ENCODE data around the gene HGS. TPM values are rescaled to one million over a fixed set of nuclear protein-coding genes. Genes with fewer than 3 reads are reported as not detected.

Gene HGS
- polyA plus RNA-seq, 1 donor: 96.5 TPM

DNA sequence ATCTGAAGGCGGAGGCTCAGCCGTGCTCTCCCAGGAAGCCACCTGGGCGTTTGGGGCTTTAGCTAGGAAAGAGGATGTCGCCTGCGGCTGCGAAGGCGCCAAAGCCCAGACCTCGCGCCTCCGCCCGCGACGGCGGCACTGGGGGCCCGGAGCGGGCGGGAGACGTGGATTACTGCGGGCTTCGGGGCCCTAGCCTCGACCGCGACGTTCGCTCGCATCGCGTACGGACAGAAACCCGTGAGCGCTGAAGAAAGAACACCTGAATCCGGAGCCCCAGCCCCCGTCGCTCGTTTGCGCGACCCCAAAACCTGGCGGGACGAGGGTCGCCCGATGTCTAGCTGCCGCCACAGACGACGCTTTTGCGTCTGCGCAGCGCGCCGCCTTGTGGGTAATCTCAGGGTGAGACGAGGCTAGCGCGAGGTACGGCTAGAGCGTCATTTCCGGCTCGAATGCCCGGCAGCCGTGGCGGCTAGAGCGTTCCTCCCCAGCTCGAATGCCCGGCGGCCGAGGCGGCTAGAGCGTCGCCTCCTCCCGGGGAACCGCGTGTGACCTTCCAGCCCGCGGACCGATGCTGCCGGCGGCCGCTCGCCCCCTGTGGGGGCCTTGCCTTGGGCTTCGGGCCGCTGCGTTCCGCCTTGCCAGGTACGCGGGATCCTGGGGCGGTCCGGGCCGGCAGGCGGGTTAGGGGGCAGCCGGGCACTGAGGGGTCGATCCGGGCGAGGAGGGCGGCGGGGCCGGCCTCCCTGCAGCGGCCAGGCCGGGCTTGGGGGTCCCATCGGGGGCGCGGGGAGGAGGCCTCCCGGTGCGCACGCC lies 19.3 kb downstream of the HGS start, which contains the start of gene MRPL12:
Gene MRPL12 (plus strand): TSS at position 434 of the 813 bp plus-strand sequence. CDS start 135 bp downstream, at position 569.
- peak; percentile 91 for DNase-seq

DNA sequence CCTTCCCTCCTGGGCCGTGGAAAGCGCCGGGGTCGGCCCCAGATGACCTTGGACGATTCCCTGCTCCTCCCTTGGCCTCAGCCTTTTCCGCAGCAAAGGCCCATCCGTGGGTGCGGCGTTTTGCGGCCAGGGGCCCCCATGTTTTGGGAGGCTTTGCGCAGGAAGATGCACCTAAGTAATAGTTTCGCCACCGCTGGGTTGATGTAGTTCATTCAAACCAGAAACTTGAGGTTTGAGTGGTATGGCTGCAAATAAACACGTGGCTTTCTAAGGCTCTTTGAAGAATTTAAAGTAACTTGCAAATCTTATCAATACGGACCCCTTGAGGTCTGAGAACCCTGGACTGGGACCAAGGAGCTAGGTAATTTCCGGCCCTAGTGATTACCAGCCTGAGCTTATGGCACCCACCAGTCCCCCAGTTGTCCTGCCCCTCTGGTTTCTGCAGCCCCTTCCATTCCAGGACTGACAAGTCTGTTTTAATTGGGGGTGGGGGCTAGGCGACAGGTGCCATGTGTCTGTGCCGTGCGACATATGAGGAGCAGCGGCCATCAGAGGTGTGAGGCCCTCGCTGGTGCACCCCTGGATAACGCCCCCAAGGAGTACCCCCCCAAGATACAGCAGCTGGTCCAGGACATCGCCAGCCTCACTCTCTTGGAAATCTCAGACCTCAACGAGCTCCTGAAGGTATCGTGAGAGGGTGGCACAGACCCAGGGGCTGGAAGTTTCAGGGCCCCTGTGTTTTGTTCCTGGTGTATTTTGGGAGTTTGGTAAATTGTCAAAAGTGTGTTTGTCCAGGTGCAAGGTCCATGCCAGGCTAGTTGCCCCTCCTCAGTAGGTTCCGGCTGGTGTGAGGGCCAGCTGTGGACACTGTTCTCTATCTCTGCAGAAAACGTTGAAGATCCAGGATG lies 20.2 kb downstream of the HGS start:
- no peak for DNase-seq

DNA sequence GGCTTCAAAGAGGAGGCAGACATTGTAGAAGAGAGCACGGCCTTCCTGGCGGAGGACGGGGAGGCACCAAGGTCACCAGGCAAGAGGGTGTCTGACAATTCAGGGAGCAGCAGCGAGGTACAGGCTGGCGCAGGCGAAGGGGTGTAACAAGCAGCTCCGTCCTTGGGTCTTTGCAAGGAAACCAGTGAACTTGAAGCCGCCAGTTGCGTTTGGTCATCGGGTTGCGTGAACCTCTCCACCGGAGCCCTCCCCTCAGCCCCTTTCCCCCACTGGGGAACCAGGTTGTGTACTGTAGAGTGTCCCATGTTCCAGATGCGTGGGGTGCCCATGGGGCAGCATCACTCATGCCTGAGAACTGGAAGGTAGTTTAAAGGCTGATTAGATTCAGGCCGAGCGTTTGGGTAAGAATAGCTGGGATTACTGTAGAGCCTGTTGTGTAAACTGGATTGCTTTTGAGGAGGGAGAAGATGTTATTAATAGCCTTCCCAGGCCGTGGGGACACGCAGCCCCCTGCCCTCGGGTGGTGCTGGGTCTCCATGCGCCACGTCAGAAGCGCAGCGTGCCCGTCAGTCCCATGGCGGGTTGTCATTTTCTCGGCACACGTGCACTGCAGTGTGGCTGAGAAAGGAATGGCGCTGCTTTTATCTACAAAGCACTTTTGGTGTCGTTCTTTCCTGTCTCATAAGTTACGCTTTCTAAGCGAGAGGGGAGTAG lies 21.9 kb downstream of the HGS start:
- no peak for DNase-seq

DNA sequence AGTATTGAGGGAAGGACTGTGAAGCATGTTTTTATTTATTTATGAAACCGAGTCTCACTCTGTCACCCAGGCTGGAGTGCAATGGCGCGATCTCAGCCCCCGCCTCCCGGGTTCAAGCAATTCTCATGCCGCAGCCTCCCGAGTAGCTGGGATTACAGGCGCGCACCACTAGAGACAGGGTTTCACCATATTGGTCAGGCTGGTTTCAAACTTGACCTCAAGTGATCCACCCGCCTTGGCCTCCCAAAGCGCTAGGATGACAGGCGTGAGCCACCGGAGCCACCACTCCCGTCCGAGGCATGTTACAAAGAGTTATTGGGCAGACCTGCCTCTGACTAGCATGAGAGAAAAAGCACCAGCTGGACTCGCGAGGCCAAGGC lies 22.4 kb downstream of the HGS start:
- no peak for DNase-seq

DNA sequence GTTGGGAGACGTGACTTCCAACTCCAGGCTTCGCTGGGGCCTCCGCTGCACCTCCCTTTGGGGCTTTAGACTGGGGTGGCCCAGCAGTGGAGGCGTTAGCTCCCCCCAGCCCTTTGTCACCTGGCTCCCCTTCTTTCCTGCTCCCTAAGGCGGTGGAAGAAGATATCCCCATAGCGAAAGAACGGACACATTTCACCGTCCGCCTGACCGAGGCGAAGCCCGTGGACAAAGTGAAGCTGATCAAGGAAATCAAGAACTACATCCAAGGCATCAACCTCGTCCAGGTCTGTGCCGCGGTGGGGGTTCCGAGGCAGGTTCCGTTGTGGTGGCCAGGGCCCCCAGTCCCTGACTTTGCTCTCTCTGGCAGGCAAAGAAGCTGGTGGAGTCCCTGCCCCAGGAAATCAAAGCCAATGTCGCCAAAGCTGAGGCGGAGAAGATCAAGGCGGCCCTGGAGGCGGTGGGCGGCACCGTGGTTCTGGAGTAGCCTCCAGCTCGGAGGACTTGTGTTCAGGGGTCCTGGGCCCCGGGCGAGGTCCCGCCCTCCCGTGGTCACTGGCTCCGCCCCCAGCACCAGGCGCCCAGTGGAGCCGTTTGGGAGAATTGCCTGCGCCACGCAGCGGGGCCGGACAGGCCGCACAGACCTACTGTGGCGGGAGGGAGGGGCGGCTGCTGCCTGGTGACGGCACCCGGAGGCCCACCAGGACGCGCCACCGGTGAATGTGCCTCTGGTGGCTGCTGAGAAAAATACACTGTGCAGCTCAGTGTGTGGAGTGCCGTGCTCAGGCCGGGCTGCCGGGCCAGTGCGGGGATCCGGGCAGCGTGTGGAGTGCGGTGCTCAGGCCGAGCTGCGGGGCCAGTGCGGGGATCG lies 23.2 kb downstream of the HGS start:
- no peak for DNase-seq

DNA sequence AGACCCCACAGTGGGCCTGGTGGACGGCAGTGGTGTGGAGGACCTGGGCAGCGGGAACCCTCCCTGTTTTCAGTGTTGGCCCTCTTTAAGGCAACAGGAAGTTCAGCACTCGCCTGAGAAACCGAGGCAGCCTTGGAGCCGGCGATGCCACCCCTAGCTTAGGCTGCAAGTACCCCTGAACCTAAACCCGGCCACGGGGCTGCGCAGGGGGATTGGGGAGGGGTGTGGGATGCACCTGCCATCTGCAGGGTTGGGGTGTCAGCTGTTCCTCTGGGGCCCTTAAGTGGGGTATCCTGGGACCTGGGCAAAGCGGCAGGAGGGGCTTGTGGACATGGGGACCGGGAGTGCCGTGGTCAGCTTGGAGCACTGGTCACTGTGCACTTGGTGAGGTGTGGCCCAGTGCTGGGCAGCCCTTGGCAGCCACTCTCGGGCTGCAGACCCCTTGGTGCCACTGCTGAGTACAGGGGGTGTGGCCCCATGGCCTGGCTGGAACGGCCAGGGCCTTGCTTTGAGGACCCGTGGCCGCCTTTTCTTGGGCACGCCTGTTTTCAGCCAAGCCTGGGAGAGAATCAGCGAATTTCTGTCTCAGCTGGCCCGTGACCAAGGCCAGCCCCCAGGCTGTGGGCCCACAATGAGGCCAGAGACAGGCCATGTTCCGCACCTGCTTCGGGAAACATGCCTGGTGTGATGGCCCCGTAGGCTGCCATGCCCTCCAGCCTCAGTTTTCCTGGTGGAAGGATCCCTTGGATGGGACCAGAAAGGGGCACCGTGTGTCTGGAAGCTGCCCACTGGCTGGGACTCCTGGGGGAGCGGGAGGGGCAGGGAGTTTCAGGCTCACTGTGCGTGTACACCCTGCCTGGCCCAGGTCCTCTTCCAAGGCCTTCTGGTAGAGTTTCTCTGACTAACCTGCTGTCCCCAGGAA lies 24.2 kb downstream of the HGS start:
- no peak for DNase-seq

DNA sequence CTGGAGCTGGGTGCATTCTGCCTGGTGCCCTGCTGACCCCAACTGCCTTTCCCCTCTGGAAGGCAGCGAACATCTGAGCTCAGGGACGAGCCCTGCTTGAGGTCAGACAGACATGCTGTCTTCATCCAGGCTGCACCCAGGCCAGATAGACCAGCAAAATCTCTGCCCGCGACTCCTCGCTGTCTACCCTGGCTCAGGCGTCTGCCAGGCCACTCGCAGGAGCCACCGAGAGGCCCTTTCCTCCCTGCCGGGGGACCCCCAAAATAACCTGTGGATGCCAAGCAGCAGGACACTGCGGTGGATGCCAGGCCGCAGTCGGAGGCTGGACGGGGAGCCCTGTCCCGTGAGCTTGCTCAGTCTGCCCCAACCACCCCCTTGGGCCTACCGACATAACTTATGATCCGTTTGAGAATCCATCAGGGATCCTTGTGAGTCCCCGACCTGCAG lies 25.0 kb downstream of the HGS start:
- no peak for DNase-seq

DNA sequence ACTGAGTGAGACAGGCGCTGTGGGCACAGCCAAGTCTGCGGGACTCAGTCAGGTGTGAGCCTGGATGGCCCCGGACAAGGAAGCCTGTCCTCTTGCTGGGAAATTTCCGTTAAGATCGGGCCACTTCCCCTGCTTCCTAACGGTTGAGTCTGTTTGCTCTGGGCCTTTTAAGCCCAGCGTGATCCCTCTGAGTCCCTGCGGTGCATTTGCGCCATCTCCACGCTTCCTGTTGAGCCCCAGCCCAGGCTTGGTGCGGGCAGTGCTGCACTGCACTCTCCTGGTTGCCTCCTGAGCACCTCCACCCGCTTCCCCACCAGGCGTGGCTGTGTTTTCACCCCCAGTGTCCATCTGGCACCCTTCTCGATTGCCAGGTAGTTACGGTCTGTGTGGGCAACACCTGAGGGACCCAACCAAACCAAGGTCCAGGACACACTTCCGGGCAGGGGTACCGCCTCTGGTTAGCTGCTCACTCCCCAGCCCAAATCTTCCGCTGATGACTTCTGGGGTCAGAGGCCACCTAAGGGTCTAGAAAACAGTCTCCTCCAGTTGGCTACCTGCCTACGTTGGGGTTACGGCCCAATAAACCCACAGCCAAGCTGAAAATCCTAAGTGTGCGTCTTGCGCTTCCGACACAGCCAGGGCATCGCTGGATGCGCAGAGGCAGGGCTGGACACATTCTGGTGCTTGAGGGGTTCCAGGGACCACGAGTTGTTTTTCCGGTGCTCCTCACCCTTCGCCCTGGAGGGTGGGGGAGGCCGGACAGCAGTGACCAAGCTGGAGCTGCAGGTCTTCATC lies 26.9 kb downstream of the HGS start:
- no peak for DNase-seq

DNA sequence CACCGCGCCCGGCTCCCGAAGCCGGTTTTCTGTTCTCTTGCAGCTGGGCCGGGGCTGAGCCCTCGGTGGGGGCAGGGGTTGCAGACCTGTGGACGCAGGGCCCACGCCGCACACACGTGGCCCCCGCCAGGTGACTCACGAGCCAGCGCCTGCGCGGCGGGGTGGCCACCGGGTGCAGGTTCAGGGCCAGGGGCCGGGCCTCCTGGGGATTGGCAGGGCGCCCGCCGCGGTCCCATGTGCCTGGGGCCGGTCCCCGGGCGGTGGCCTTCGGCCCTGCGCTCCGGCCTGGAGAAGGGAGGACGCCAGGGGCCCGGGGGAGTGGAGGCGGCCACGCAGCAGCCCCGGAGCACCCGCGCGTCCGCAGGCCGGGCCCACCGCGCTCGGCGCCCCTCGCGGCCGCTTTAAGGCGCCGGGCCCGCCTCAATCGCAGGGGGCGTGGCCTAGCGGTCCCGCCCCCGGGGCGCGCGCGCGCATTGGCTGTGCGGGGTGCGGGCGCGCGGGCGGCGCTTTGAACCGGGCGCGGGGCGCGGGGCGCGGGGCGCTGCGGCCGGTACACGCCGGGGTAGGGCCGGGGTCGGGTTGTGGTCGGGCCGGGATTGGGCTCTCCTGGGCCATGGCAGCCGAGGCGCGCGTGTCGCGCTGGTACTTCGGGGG lies 28.1 kb downstream of the HGS start, which contains the start of gene SLC25A10:
Gene SLC25A10 (plus strand): TSS at position 471 of the 654 bp plus-strand sequence. CDS start 143 bp downstream, at position 614.
- peak; percentile 66 for DNase-seq

DNA sequence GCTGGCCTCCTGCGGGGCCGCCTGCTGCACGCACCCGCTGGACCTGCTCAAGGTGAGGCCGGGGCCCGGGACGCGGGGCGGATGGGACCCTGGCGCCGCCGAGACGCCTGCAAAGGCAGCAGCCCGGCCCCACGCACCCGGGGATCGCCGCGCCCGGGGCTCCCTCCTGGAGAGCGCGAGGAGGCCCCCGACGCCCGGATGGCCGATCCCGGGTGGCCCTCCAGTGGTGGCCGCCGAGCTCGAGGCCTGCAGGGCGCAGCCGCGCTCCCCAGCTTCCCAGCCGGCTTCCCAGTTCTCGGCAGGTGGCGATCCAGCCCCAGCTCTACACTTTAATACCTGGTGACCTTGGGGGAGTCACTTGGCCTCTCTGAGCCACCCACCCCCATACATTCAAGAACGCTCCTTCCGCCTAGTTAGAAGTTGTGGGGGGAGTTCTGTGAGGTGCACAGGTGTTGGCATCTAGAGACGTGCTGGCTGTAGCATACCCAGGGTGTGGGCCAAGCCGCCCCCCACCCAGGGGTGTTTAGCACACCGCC lies 28.7 kb downstream of the HGS start:
- DNase-seq: no peak

DNA sequence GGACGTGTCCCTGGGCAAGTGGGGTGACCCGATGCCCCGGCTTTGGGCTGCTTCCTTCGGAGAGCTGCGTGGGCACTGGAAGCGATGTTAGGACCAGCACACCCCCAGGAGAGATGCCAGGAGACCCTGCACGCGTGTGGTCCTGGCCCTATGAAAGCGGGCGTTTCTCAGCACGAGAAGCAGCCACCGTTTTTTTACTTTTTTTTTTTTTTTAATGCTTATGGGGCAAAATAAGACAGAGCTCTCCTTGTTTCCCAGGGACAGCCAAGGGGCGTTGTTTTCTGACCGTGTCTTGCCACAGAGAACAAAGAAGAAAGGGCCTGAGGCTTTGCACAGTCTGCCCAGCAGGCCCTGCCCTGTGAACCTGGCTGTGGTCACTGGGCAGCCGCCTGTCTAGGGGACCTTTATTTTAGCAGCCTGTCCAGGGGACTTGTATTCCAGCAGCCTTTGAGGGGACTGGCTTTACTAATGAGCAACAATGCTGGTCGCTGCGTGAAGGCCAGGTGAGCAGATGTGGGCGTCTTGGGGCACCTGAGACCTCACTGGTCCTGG lies 29.3 kb downstream of the HGS start:
- DNase-seq: no peak

DNA sequence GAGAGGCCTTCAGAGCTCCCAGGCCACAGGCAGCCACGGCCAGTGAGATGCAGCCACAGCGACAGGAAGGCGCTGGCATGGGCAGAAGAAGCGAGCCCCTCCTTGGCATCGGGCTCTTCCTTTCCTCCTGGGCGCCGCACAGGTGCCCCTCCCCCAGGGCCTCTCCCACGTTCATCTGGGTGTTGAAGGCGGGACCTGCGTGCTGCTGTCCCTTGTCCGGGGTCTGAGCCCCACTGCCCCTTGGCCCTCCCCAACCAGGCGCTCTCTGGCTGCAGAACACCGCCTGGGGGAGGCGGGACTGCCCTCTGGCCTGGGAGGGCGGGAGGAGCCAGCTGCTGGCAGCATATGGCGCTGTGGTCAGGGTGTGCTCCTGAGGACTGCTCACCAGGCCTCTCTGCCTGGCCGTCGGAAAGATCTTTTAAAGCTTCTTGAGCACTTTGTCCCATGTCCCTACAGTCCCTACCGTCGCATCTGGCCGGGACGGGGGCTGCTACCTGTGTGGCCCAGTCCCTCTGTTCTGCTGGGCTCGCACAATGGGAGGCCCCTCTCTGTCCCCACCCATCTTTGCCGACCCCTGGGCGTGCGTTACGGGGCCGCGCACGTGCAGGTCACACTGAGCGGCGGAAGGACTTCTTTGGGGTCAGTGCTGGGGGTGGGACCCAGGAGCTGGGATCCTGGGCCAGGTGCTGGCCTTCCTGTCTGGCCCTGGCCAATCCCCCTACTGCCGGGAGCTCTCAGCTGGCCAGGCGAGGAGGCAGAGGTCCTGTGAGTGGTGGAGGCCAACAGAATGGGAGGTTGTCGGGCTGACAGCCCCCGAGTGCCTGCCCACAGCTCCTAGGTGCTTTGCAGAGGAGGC lies 30.0 kb downstream of the HGS start:
- no peak for DNase-seq

DNA sequence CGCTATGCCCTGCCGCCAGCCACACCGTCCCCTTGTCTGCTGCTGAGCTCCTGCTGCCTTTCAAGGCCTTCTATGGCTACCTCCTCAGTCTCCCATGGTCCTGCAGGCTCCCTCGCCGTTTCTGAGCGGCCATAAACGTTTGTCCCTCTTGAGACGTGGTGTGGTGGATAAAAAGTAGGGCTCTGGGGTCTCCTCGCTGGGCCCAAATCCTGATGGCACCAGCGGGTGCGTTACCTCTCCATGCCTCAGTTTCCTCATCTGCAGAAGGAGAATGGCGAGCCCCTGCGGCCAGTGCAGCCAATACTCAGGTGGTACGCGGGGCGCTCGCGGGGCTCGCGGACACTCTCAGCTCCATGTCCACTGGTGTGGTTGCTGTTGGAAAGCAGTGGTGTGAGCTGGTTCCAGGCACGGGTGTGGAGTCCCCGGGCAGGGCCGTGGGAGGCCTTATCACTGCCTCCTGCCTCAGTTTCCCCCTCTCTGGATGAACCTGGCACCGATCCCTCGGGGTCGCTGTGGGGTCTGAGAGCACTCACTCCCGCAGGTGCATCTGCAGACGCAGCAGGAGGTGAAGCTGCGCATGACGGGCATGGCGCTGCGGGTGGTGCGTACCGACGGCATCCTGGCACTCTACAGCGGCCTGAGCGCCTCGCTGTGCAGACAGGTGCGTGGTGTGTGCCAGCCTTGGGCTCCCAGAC lies 30.7 kb downstream of the HGS start:
- DNase-seq: no peak

DNA sequence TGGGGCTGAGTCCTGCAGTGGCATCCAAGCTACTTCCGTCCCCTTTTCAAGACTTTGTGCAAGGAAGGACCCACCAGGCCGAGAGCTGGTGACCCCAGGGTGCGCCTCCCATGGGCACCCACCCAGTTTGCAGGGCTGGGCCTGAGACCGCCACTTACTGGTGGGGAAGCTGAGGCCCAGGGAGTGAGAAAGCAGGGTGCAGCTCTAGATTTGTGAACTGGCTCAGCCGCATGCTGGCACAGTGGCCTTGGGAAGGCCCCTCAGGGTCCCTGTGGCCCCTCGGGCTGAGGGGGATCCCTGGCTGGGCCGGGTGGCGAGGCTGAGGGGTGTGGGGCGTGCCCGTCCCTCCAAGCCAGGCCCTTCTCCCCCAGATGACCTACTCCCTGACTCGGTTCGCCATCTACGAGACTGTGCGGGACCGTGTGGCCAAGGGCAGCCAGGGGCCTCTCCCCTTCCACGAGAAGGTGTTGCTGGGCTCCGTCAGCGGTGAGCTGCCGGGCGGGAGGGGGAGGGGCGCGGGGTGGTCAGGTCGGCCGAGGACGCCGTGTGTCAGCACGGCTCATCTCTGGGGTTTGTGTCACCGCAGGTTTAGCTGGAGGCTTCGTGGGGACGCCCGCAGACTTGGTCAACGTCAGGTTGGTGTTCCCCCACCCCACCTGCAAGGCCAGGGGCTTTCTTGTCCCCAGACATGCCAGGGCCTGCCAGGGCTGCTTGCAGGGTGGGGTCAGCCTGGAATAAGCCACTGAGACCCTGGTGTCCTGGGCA lies 31.5 kb downstream of the HGS start:
- DNase-seq: no peak

DNA sequence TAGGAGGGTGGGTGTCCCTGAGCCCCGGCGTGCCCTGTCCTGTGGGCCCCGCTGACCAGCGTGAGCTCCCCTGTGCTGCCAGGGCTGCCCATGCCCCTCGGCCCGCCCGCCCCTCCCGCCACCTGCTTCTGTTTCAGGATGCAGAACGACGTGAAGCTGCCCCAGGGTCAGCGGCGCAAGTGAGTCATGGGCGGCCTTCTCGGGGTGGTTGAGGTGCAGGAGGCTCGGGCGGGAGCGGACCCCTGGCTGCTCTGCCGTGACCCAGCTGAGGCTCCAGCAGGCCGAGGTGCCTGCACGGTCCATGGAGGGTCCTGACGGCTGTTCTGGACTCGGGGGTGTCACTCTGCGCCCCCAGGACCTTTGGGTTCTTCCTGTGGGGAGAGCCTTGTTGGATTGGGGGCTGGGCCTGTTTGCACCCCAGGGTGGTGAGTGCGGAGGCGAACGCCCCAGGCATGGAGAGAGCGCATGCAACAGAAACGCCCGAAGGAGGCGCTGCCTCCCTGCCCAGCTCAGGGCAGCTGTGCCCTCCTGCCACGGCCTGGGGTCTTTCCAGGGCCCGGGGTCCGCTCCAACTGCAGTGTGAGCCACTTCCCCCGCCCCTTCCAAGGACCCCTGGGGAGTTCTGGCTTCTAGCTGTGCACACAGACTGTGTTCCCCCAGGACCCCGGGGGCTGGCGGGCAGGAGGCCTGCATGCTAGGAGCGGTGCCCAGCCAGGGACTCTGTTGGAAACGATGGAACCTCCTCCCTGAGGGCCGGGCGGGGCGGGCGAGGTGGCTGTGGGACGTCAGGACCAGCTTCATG lies 32.3 kb downstream of the HGS start:
- DNase-seq: no peak

Data from left kidney (tissue), 2 donors.